GM23338 (cell line): ENCODE results near the gene CHD5. TPM values are rescaled to one million over a fixed set of nuclear protein-coding genes. Genes with fewer than 3 reads are reported as not detected.

ENCODE experiments used
- ATAC-seq: fragments of 200-7000 bp; cut with Tn5 transposase; 3 replicates; pipeline ENCODE4 v1.9.1; 2020
- DNase-seq: peaks from one replicate; pipeline ENCODE4 v3.0.0-alpha.2; 2015; ENCODE audit warnings: low spot score
- H2AFZ ChIP-seq: fragments of 200-600 bp; sonication (generic); 2 replicates; pipeline ENCODE4 v1.8.0; 2016; ENCODE audit warnings: antibody characterized with exemption, mild to moderate bottlenecking, moderate library complexity
- H3F3A ChIP-seq: fragments of 200-600 bp; sonication (generic); replicated peaks from 2 replicates; pipeline ENCODE4 v1.8.0; 2017; ENCODE audit warnings: antibody characterized with exemption, mixed run types, low read depth
- H3K27ac ChIP-seq: fragments of 200-600 bp; sonication (generic); 2 replicates; pipeline ENCODE4 v1.6.1; 2016; ENCODE audit warnings: low read depth
- H3K27me3 ChIP-seq: fragments of 200-600 bp; sonication (generic); 2 replicates; pipeline ENCODE4 v1.8.0; 2016; ENCODE audit warnings: mild to moderate bottlenecking, mixed run types, moderate library complexity; ENCODE audit not compliant: insufficient read depth
- H3K36me3 ChIP-seq: fragments of 200-600 bp; sonication (generic); 2 replicates; pipeline ENCODE4 v1.8.0; 2016; ENCODE audit warnings: mild to moderate bottlenecking; ENCODE audit not compliant: insufficient read depth
- H3K4me1 ChIP-seq: fragments of 200-600 bp; sonication (generic); 2 replicates; pipeline ENCODE4 v1.8.0; 2016; ENCODE audit warnings: mild to moderate bottlenecking, moderate library complexity; ENCODE audit not compliant: insufficient read depth
- H3K4me2 ChIP-seq: fragments of 200-600 bp; sonication (generic); 2 replicates; pipeline ENCODE4 v1.7.1; 2017; ENCODE audit warnings: mixed run types
- H3K4me3 ChIP-seq: fragments of 200-600 bp; sonication (generic); 2 replicates; pipeline ENCODE4 v1.6.1; 2016; ENCODE audit warnings: mixed run types
- H3K79me2 ChIP-seq: fragments of 200-600 bp; sonication (generic); replicated peaks from 2 replicates; pipeline ENCODE4 v1.8.0; 2017; ENCODE audit warnings: mild to moderate bottlenecking; ENCODE audit not compliant: insufficient read depth
- H3K9me2 ChIP-seq: fragments of 200-600 bp; sonication (generic); 2 replicates; pipeline ENCODE4 v1.8.0; 2017; ENCODE audit not compliant: insufficient read depth
- H4K20me1 ChIP-seq: fragments of 200-600 bp; sonication (generic); replicated peaks from 2 replicates; pipeline ENCODE4 v1.8.0; 2017; ENCODE audit warnings: mild to moderate bottlenecking; ENCODE audit not compliant: insufficient read depth
- H3K27ac Mint-ChIP-seq: 2 replicates; pipeline ENCODE4 v1.8.0; 2020; ENCODE audit warnings: inconsistent platforms, mild to moderate bottlenecking, moderate library complexity, mixed read lengths
- H3K27me3 Mint-ChIP-seq: 3 replicates; pipeline ENCODE4 v1.8.0; 2022; ENCODE audit warnings: low read depth, mild to moderate bottlenecking, moderate library complexity, mixed read lengths, inconsistent platforms; ENCODE audit not compliant: insufficient read depth, poor library complexity
- H3K36me3 Mint-ChIP-seq: 3 replicates; pipeline ENCODE4 v1.8.0; 2021; ENCODE audit warnings: low read depth, mild to moderate bottlenecking, inconsistent platforms, moderate library complexity, mixed read lengths
- H3K4me1 Mint-ChIP-seq: 3 replicates; pipeline ENCODE4 v1.8.0; 2020; ENCODE audit warnings: mild to moderate bottlenecking, inconsistent platforms, mixed read lengths
- H3K4me3 Mint-ChIP-seq: 3 replicates; pipeline ENCODE4 v1.8.0; 2021; ENCODE audit warnings: moderate library complexity, mild to moderate bottlenecking, inconsistent platforms, mixed read lengths
- H3K9me3 Mint-ChIP-seq: 3 replicates; pipeline ENCODE4 v1.8.0; 2020; ENCODE audit warnings: moderate library complexity, mild to moderate bottlenecking, inconsistent platforms, mixed read lengths
- CTCF ChIP-seq, 2 experiments: fragments of 200-600 bp in 1 of 2; sonication (generic) in 1 of 2; conservative IDR thresholded peaks; 2 replicates each; pipeline versions ENCODE4 v1.5.1 to v1.6.1; 2016 to 2017; ENCODE audit warnings: antibody characterized with exemption in 2 of 2, low read depth in 2 of 2, mild to moderate bottlenecking in 2 of 2, moderate library complexity in 1 of 2
- POLR2AphosphoS5 ChIP-seq: IDR thresholded peaks from 2 replicates; pipeline ENCODE4 v1.6.1; 2016; ENCODE audit warnings: antibody characterized with exemption, low read depth
- REST ChIP-seq: IDR thresholded peaks from one replicate; pipeline ENCODE4 v1.6.1; 2018; ENCODE audit warnings: antibody characterized with exemption; ENCODE audit not compliant: unreplicated experiment
- polyA plus RNA-seq: library from polyadenylated mRNA; unstranded; fragments of >200 nt; fragmentation: Nextera tagmentation; extraction: Ambion mirVana; gene quantifications from 2 replicates; pipeline ENCODE4 v1.2.1, GENCODE V29; 2016
- total RNA-seq: library from RNA; depleted of rRNA; stranded (reverse); fragments of >200 nt; shearing (Covaris generic); gene quantifications from 2 replicates; pipeline ENCODE4 v1.2.3, GENCODE V29; 2014

Gene CHD5
- total and polyA plus RNA-seq, 2 experiments from 2014 or later, result 0.32 to 1.0 TPM

DNA sequence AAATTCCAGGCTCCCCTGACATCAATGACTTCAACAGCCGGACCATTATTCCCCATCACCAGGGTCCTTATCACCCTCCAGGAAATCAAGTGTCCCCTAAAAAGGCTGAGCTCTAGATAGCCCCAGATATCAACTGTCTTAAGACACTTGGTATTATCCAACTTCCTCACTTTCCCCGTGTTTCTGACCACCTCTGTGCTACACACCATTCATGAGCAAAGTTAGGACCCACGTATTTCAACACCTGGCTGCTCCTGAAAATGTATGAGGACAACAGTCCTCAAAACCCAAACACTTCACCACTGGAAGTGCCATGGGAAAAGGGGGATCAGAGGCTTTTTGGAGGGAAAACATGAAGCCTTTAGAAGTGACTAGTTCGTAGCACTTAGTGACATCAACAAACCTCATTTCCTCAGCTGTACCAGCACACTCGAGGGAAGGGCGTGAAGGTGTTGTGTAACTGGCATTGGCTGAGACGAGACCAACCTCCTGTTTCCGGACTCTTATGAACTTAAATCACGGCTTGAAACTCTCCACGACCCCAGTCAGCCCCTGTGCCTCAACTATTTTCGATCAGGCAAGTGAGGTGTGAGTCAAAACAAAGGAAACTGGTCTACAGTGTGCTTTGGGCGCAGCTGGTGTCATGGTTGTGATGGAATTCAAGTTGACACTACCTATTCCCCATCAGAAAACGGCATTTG is 4.1 kb upstream of the CHD5 start:
- H4K20me1 ChIP-seq, result peaks cover 43% of the 10 kb centered on the region
- no peak overlapping the region; the same call in 1 of the 2 replicates for H3K27ac Mint-ChIP-seq

GRCh38 chr1:6183520-6183989 is 3.4 kb upstream of the CHD5 start:
- Mint-ChIP-seq H3K27ac (0 out of 2 replicates have a peak overlapping the region, but pooled peaks have one; percentile 37), H3K4me1 (peaks cover 52% of the 10 kb centered on the region), H3K9me3 (no peaks in the 10 kb centered on the region), H3K36me3 (peaks cover 41% of the 10 kb centered on the region), H3K4me3 (no peak overlapping the region), H3K27me3 (peaks cover 37% of the 10 kb centered on the region)
- Histone ChIP-seq H2AFZ (no peak overlapping the region), H3K36me3 (peaks cover 12% of the 10 kb centered on the region; the same call in 1 of the 2 replicates), H3K9me2 (no peaks in the 10 kb centered on the region), H3K27ac (peak overlapping the region; percentile 74; the same call in 1 of the 2 replicates), H3K4me2 (no peak overlapping the region), H4K20me1 (peaks cover 39% of the 10 kb centered on the region), H3K79me2 (peaks cover 25% of the 10 kb centered on the region), H3K4me1 (peaks cover 44% of the 10 kb centered on the region), H3F3A (peaks cover 60% of the 10 kb centered on the region), H3K4me3 (no peak overlapping the region), H3K27me3 (peaks cover 42% of the 10 kb centered on the region)
- peak; percentile 64 for DNase-seq
- TF ChIP-seq REST, result no peak
- peak; percentile 32 to 47; a peak in 2 of 4 replicates for TF ChIP-seq CTCF (conservative IDR thresholded peaks at IDR 0.05; ENCODE audit: low read depth in 2 of 2)
- ATAC-seq, result peak; percentile 45

More for the DNA sequence above, 4.1 kb upstream of the CHD5 start:
- Mint-ChIP-seq H3K4me1 (peaks cover 50% of the 10 kb centered on the region), H3K4me3 (no peak overlapping the region), H3K9me3 (no peaks in the 10 kb centered on the region), H3K36me3 (peaks cover 48% of the 10 kb centered on the region), H3K27me3 (peaks cover 31% of the 10 kb centered on the region)
- DNase-seq (no peak), ATAC-seq (no peak)
- Histone ChIP-seq H3K4me1 (peaks cover 40% of the 10 kb centered on the region), H3K27me3 (peaks cover 35% of the 10 kb centered on the region), H3K36me3 (peaks cover 19% of the 10 kb centered on the region), H3K4me3 (no peak overlapping the region), H3K27ac (peak overlapping the region; percentile 74), H2AFZ (no peak overlapping the region), H3K9me2 (no peaks in the 10 kb centered on the region), H3K79me2 (peaks cover 31% of the 10 kb centered on the region), H3F3A (peaks cover 63% of the 10 kb centered on the region), H3K4me2 (no peak overlapping the region)
- peak; percentile 28; the same call in 1 of the 2 replicates for TF ChIP-seq POLR2AphosphoS5
- TF ChIP-seq REST, result no peak
